Measurements from ENCODE around the gene KMT2B. TPM values are rescaled to one million over a fixed set of nuclear protein-coding genes. Genes with fewer than 3 reads are reported as not detected.

The KMT2B gene
- total RNA-seq, 2 donors from 2014 or later = 32.1 to 46.9 TPM

GRCh38 chr19:35746531-35746930 lies 28.7 kb downstream of the KMT2B start:
- Histone ChIP-seq H3K9ac (ENCODE audit: low read depth in 2 of 2, low read length in 2 of 2) (peak overlapping the region in 1 of 2 donors; percentile 79), H3K27ac (no peak overlapping the region), H3K4me3 (peak overlapping the region; percentile 89), H3K4me1 (no peaks in the 10 kb centered on the region), H3K9me3 (no peaks in the 10 kb centered on the region), H3K27me3 (no peaks in the 10 kb centered on the region), H3K36me3 (no peaks in the 10 kb centered on the region)
- intact Hi-C loops (cut with DNase I) = loop anchor here (10.0 kb wide), 1 partner anchor 188 kb away; the partner anchor contains the start of gene LRFN3
- no peak for TF ChIP-seq CTCF (IDR thresholded peaks at IDR 0.05)
- no peak for DNase-seq

- no peaks in the 10 kb centered on the region for H3K9me3 ChIP-seq
- H3K4me3 ChIP-seq = peak within 1 kb of the TSS; percentile 84
- no peaks in the 10 kb centered on the region for H3K4me1 ChIP-seq
- no peak for TF ChIP-seq CTCF (IDR thresholded peaks at IDR 0.05)
- peak within 1 kb of the TSS; percentile 84 to 93 for H3K9ac ChIP-seq (ENCODE audit: low read depth in 2 of 2, low read length in 2 of 2)
- peak; percentile 100 for DNase-seq
- no peaks in the 10 kb centered on the region for H3K36me3 ChIP-seq
- H3K27ac ChIP-seq = peak within 1 kb of the TSS; percentile 52
- intact Hi-C loops (cut with DNase I) = loop anchor here (10.0 kb wide), 1 partner anchor 186 kb away; the partner anchor contains the start of gene LRFN3
- H3K27me3 ChIP-seq = no peaks in the 10 kb centered on the region
Observed at GRCh38 chr19:35748106-35749020, 30.6 kb downstream of the KMT2B start, which contains the start of gene LIN37. Gene LIN37 (plus strand): TSS chr19:35748576. CDS start chr19:35748725, 149 bp downstream.

- Histone ChIP-seq H3K4me3 (no peak overlapping the region), H3K36me3 (peaks cover 5% of the 10 kb centered on the region), H3K9ac (ENCODE audit: low read depth in 2 of 2, low read length in 2 of 2) (no peak overlapping the region), H3K27ac (no peak overlapping the region), H3K27me3 (no peaks in the 10 kb centered on the region), H3K4me1 (no peaks in the 10 kb centered on the region), H3K9me3 (no peaks in the 10 kb centered on the region)
- DNase-seq = no peak
- TF ChIP-seq CTCF (IDR thresholded peaks at IDR 0.05) = no peak
- intact Hi-C loops (cut with DNase I) = no loop called here
Observed at GRCh38 chr19:35750167-35750566, 32.4 kb downstream of the KMT2B start.

GRCh38 chr19:35751839-35752745 lies 34.3 kb downstream of the KMT2B start:
- no peak overlapping the region for H3K27ac ChIP-seq
- H3K9ac ChIP-seq (ENCODE audit: low read depth in 2 of 2, low read length in 2 of 2) = no peak overlapping the region

More at GRCh38 chr19:35751839-35752745, 34.3 kb downstream of the KMT2B start:
- DNase-seq = no peak
- H3K4me3 ChIP-seq = no peak overlapping the region
- H3K4me1 ChIP-seq = no peaks in the 10 kb centered on the region
- no peaks in the 10 kb centered on the region for H3K9me3 ChIP-seq
- no peaks in the 10 kb centered on the region for H3K27me3 ChIP-seq
- peaks cover 5% of the 10 kb centered on the region for H3K36me3 ChIP-seq
- no peak for TF ChIP-seq CTCF (IDR thresholded peaks at IDR 0.05)
- intact Hi-C loops (cut with DNase I) = no loop called here
